Thoracic aorta (tissue), 2 donors: ENCODE data around the gene AJM1. TPM values are rescaled to one million over a fixed set of nuclear protein-coding genes. Genes with fewer than 3 reads are reported as not detected.
"Not testable (repeated sequence)": the region's sequence is repeated elsewhere in the genome, so short reads cannot be mapped to it uniquely, and the experiment has no call there.

Experiments
- ATAC-seq: fragments of 150-250 bp; one replicate; pipeline ENCODE4 v1.8.0; 2017; ENCODE audit warnings: low read depth; ENCODE audit not compliant: insufficient number of reproducible peaks, low FRiP score
- DNase-seq: peaks from one replicate; pipeline ENCODE4 v3.0.0-alpha.2; 2020; ENCODE audit warnings: low spot score
- H3K27ac ChIP-seq, 2 donors: fragments of 200-600 bp; sonication (generic); 1 replicate in 1 of 2; 2 replicates in 1 of 2; pipeline ENCODE4 v1.5.1; 2016; ENCODE audit warnings: mild to moderate bottlenecking in 2 of 2, moderate library complexity in 2 of 2
- H3K27me3 ChIP-seq: fragments of 200-600 bp; sonication (generic); replicated peaks from 2 replicates; pipeline ENCODE4 v1.6.0; 2016; ENCODE audit warnings: mild to moderate bottlenecking; ENCODE audit not compliant: insufficient read depth
- H3K36me3 ChIP-seq: fragments of 200-600 bp; sonication (generic); one replicate; pipeline ENCODE4 v1.5.1; 2016
- H3K4me1 ChIP-seq, 2 donors: fragments of 200-600 bp; sonication (generic); 1 replicate in 1 of 2; 2 replicates in 1 of 2; pipeline versions ENCODE4 v1.5.1 to v1.6.0; 2016; ENCODE audit warnings: low read depth in 2 of 2, mild to moderate bottlenecking in 1 of 2; ENCODE audit not compliant: control insufficient read depth in 1 of 2
- H3K4me3 ChIP-seq: fragments of 200-600 bp; sonication (generic); 2 replicates; pipeline ENCODE4 v1.5.1; 2016; ENCODE audit warnings: mild to moderate bottlenecking
- H3K9me3 ChIP-seq: fragments of 200-600 bp; sonication (generic); 2 replicates; pipeline ENCODE4 v1.5.1; 2016
- CTCF ChIP-seq: fragments of 200-600 bp; sonication (generic); IDR thresholded peaks from one replicate; pipeline ENCODE4 v1.5.1; 2019; ENCODE audit warnings: antibody characterized with exemption
- total RNA-seq, 2 donors: library from RNA; depleted of rRNA; stranded (reverse); fragments of >200 nt; gene quantifications; one replicate each; pipeline versions ENCODE4 v1.1.0 to v1.2.3, GENCODE V29; 2016

AJM1 gene
- total RNA-seq, 2 donors from 2014 or later = 7.3 to 9.2 TPM

GRCh38 chr9:136862849-136863622, 20.8 kb downstream of the AJM1 start:
- DNase-seq (no peak), ATAC-seq (no peak)
- Histone ChIP-seq H3K36me3 (peaks cover 16% of the 10 kb centered on the region), H3K4me3 (no peak overlapping the region), H3K9me3 (no peaks in the 10 kb centered on the region), H3K4me1 (peaks cover 14 to 47% of the 10 kb centered on the region in 2 donors), H3K27ac (no peak overlapping the region), H3K27me3 (no peaks in the 10 kb centered on the region)
- TF ChIP-seq CTCF = no peak

DNA sequence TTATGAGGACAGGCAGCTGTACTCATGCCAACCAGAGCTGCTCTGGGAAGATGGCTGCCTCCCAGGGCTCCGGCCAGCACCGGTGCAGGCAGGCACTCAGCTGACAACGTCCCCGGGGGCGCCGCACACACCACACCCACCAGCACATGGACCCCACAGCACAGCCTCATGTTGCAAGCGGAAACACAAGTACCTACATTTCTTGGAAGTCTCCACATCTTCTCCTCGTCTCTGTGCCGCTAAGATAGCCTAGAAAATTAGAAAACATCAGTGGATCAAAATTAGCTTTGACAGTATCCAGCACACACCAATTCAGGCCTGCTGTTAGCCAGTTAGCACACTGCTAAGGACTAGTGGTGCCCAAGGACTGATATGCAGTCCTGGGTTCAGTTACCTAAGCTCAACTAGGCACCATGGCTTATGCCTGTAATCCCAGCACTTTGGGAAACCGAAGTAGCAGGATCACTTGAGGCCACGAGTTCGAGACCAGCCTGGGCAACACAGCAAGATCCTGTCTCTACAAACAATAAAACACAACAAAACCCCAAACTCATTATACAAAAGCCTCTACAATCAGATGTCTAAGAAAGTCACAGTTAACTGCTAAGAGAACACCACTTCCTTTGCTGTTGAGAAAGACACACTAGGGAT, 21.5 kb downstream of the AJM1 start:
- Histone ChIP-seq H3K4me3 (no peak overlapping the region), H3K9me3 (no peaks in the 10 kb centered on the region), H3K27ac (no peak overlapping the region), H3K36me3 (peaks cover 16% of the 10 kb centered on the region), H3K4me1 (peaks cover 14 to 43% of the 10 kb centered on the region in 2 donors), H3K27me3 (no peaks in the 10 kb centered on the region)
- no peak for TF ChIP-seq CTCF
- ATAC-seq (no peak), DNase-seq (no peak)

DNA sequence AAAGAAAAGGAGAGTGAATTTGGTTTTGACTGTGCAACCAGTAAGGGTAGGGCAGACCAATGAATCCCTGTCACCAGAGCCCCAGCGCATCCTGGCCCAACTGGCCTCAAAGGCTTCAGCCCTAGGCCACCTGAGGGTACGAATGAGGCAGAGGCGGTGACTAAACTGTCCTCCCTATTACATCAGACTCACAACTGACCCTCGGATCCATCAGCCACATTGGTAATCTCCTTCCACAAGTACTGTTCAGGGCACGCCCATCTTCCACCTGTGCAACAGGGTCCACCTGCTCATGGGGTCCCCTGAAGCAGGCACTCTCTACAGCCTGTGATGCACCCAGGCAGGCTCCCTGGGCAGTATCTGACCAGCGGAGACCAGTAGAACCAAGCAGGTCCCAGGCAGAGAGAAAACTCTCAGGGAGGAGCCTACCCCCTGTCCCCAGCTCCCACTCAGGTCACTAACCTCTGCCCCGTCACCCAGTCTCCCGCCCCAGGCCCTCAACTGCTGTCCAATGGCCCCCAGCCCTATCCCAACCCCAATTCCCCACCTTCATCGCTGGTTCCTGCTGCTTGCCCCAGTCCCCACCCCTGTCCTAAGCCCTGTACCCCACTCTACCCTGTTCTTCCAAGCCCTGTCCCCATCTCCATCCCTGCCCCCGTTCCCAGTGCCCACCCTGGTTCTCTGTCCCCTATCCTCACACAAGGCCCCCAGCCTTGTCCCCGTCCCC, 22.9 kb downstream of the AJM1 start:
- peak overlapping the region; percentile 98 for H3K4me3 ChIP-seq
- H3K9me3 ChIP-seq = no peaks in the 10 kb centered on the region
- no peak for ATAC-seq
- no peak for DNase-seq
- peaks cover 14 to 29% of the 10 kb centered on the region in 2 donors for H3K4me1 ChIP-seq
- H3K36me3 ChIP-seq = peaks cover 16% of the 10 kb centered on the region
- no peaks in the 10 kb centered on the region for H3K27me3 ChIP-seq
- peak overlapping the region; percentile 81 to 85 for H3K27ac ChIP-seq
- TF ChIP-seq CTCF = no peak

- no peaks in the 10 kb centered on the region for H3K9me3 ChIP-seq
- DNase-seq = no peak
- TF ChIP-seq CTCF = no peak
- peaks cover 14 to 29% of the 10 kb centered on the region in 2 donors for H3K4me1 ChIP-seq
- peaks cover 16% of the 10 kb centered on the region for H3K36me3 ChIP-seq
- no peak for ATAC-seq
- peak overlapping the region; percentile 98 for H3K4me3 ChIP-seq
- no peaks in the 10 kb centered on the region for H3K27me3 ChIP-seq
- H3K27ac ChIP-seq = peak overlapping the region; percentile 81 to 85
These were observed 23.5 kb downstream of the AJM1 start for GRCh38 chr9:136865768-136866103.

DNA sequence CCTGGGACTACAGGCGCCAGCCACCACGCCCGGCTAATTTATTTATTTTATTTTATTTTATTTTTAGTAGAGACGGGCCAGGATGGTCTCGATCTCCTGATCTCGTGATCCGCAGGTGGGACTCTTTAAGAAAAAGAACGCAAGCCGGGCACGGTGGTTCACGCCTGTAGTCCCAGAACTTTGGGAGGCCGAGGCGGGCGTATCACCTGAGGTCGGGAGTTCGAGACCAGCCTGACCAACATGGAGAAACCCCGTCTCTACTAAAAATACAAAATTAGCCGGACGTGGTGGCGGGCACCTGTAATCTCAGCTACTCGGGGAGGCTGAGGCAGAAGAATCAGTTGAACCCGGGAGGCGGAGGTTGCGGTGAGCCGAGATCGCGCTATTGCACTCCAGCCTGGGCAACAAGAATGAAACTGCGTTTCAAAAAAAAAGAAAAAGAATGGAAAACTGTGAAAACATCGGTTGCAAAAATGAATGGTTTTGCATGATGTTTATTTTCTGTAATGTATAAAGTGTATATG, 24.7 kb downstream of the AJM1 start:
- H3K27me3 ChIP-seq, DNase-seq, H3K9me3 ChIP-seq, ATAC-seq, H3K27ac ChIP-seq: not testable (repeated sequence)
- Histone ChIP-seq H3K4me1 (peaks cover 14 to 29% of the 10 kb centered on the region in 2 donors), H3K36me3 (peaks cover 16% of the 10 kb centered on the region), H3K4me3 (peak overlapping the region; percentile 98)
